Epithelial cell of proximal tubule (primary cell): ENCODE measurements around the gene ITM2A. TPM values are rescaled to one million over a fixed set of nuclear protein-coding genes. Genes with fewer than 3 reads are reported as not detected.

Source experiments
- DNase-seq: peaks from one replicate; pipeline ENCODE4 v3.0.0-alpha.2; 2011; ENCODE audit warnings: low read depth
- H3K4me3 ChIP-seq: 2 replicates; pipeline ENCODE4 v1.5.1; 2011; ENCODE audit warnings: low read depth, mild to moderate bottlenecking, low read length
- CTCF ChIP-seq: conservative IDR thresholded peaks from 2 replicates; pipeline ENCODE4 v1.5.1; 2012; ENCODE audit warnings: low read depth, mild to moderate bottlenecking, low read length
- total RNA-seq: library from RNA; depleted of rRNA; stranded (reverse); fragments of >200 nt; gene quantifications from 2 replicates; pipeline ENCODE4 v1.2.3, GENCODE V29; 2015

ITM2A gene
- 0.72 and 6.3 TPM in 2 replicates for total RNA-seq

DNA sequence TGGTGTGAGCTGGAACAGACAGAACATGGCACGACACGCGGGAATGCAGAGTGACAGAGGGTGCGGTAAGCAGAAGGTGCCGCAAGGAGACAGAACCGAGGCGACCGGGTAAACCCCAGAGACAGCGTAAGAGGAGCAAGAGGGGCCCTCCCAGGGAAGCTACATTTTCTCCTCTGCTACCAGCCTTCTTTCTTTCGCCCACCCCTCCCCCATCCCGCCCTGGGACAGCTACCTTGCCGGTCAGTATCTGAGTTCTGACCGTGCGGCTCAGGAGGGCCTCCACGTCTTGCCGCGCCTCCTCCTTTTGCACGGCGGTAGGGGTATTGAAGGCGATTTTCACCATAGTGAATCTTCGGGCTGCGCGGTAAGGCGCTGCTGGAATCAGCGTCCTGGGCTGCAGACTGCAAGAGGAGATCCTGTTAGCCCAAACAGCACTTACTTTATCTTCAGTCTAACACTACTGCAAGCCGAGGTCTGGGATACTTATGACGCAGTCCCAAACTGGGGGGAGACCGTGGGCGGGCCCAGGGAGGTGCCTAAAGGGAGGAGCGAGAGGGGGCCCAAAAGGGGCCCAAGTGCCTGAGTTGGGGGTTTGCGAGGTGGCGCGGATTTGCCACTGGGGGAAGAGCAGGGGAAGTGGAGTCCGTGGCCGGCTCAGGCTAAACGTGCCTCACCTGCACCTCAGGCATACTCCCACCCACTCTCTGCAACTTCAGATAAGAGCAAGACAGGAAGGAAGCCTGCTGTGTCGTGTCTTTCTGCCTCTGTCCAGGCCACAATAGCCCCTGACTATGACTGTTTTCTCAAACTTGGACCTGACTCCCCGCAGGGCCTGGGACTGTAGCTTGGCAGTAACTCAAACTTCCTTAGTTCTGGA is at the start of gene ITM2A:
ITM2A (minus strand) TSS at position 462 of the 877 bp plus-strand sequence; CDS start at position 343, 119 bp downstream.
- no peak for DNase-seq
- peak within 1 kb of the TSS; percentile 49 for H3K4me3 ChIP-seq
- TF ChIP-seq CTCF, result no peak

GRCh38 chrX:79415056-79415455 is 47.9 kb upstream of the ITM2A start:
- H3K4me3 ChIP-seq, result no peak overlapping the region
- TF ChIP-seq CTCF, result no peak
- peak; percentile 10 for DNase-seq

GRCh38 chrX:79413963-79414362 is 46.8 kb upstream of the ITM2A start:
- no peak for TF ChIP-seq CTCF
- DNase-seq, result no peak
- no peak overlapping the region for H3K4me3 ChIP-seq

DNA sequence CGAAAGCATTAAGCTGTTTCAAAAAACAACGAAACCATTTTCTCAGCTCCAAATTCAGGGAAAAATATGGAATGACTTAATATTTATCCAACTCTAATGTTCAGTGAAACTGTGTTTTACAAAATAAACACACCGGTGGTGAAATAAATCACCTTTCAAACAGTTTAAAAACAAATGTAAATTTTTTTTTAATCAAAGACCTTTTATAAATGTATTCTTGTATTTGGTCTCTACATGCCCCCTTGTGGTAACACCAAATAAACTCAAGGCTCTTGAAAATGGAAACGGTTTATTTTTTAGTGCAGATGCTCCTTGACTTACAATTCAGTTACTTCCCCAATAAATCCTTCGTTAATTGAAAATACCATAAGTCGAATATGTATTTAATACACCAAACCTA is 45.8 kb upstream of the ITM2A start:
- TF ChIP-seq CTCF, result peak; percentile 49
- no peak for DNase-seq
- peak overlapping the region; percentile 37 for H3K4me3 ChIP-seq

GRCh38 chrX:79412166-79412565 is 45.0 kb upstream of the ITM2A start:
- no peak for TF ChIP-seq CTCF

DNA sequence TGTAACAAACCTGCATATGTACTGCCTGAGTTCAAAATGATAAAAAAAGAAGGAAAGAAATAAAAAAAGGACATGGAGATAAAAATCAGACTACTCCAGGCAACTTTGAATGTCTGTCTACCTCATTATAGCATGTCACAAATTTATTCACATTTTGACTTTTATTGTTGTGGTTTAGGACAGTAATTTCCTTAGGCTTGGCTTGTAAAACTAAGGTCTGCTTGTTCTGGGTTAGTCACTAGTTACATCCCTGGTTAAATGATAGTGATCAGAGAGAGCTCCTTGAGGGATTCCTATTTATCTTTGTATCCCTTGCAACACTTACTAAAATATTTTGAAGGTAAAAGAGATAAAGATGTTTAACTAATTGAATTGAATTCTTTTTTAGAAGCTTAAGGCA is 42.5 kb upstream of the ITM2A start:
- no peak overlapping the region for H3K4me3 ChIP-seq
- TF ChIP-seq CTCF, result no peak
- DNase-seq, result no peak

More at GRCh38 chrX:79412166-79412565, 45.0 kb upstream of the ITM2A start:
- no peak for DNase-seq
- no peak overlapping the region for H3K4me3 ChIP-seq

- no peak for DNase-seq
- no peak overlapping the region for H3K4me3 ChIP-seq
- no peak for TF ChIP-seq CTCF
Observed at GRCh38 chrX:79408623-79409322, 41.6 kb upstream of the ITM2A start.
